Neutrophil (primary cell): ENCODE measurements around the gene EFNA5.

Experiments
- H3K27ac ChIP-seq: fragments of 200-600 bp; sonication (generic); 2 replicates; pipeline ENCODE4 v1.5.1; 2016; ENCODE audit warnings: mild to moderate bottlenecking, moderate library complexity
- H3K27me3 ChIP-seq: fragments of 200-600 bp; sonication (generic); 2 replicates; pipeline ENCODE4 v1.6.0; 2016; ENCODE audit warnings: mild to moderate bottlenecking
- H3K36me3 ChIP-seq: fragments of 200-600 bp; sonication (generic); 2 replicates; pipeline ENCODE4 v1.5.1; 2017
- H3K4me1 ChIP-seq, 2 experiments: fragments of 200-600 bp in 1 of 2; sonication (generic) in 1 of 2; 1 replicate in 1 of 2; 2 replicates in 1 of 2; pipeline versions ENCODE4 v1.5.1 to v1.6.1; 2013 to 2016; ENCODE audit warnings: low read depth in 1 of 2, low read length in 1 of 2, mild to moderate bottlenecking in 1 of 2, moderate library complexity in 1 of 2; ENCODE audit not compliant: control insufficient read depth in 1 of 2, insufficient read depth in 1 of 2
- H3K4me3 ChIP-seq, 2 experiments: fragments of 200-600 bp in 1 of 2; sonication (generic) in 1 of 2; 1 replicate in 1 of 2; 2 replicates in 1 of 2; pipeline ENCODE4 v1.5.1; 2013 to 2016; ENCODE audit warnings: low read depth in 1 of 2, low read length in 1 of 2, mild to moderate bottlenecking in 1 of 2, moderate library complexity in 1 of 2
- H3K9me3 ChIP-seq: fragments of 200-600 bp; sonication (generic); 2 replicates; pipeline ENCODE4 v1.5.1; 2016
- TF ChIP-seq, protein P1 (sequence below): fragments of 200-600 bp; sonication (generic); IDR thresholded peaks from 2 replicates; pipeline ENCODE4 v1.5.1; 2016; ENCODE audit warnings: antibody characterized with exemption

EFNA5 gene

DNA sequence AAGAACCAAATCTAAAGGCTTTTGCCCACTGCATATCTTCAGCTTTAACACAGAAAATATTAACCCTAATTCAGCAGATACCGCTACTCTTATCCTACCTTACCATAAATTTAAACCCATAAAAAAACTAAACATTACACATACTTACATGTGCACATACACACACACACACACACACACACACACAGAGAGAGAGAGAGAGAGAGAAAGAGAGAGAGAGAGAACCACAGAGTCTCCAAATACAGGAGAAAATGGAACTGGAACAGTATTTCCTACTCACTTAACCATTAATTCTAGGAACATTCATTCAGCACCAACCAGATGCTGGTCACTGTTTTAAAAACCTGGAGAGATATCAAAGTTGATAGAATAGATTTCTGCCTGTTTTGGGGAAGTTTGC, 53.7 kb downstream of the EFNA5 start:
- TF ChIP-seq, protein P1, sequence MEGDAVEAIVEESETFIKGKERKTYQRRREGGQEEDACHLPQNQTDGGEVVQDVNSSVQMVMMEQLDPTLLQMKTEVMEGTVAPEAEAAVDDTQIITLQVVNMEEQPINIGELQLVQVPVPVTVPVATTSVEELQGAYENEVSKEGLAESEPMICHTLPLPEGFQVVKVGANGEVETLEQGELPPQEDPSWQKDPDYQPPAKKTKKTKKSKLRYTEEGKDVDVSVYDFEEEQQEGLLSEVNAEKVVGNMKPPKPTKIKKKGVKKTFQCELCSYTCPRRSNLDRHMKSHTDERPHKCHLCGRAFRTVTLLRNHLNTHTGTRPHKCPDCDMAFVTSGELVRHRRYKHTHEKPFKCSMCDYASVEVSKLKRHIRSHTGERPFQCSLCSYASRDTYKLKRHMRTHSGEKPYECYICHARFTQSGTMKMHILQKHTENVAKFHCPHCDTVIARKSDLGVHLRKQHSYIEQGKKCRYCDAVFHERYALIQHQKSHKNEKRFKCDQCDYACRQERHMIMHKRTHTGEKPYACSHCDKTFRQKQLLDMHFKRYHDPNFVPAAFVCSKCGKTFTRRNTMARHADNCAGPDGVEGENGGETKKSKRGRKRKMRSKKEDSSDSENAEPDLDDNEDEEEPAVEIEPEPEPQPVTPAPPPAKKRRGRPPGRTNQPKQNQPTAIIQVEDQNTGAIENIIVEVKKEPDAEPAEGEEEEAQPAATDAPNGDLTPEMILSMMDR: no peak
- H3K4me1 ChIP-seq: no peaks in the 10 kb centered on the region
- no peak overlapping the region for H3K27ac ChIP-seq
- no peaks in the 10 kb centered on the region for H3K9me3 ChIP-seq
- H3K27me3 ChIP-seq: no peaks in the 10 kb centered on the region
- H3K4me3 ChIP-seq: no peak overlapping the region
- no peaks in the 10 kb centered on the region for H3K36me3 ChIP-seq

DNA sequence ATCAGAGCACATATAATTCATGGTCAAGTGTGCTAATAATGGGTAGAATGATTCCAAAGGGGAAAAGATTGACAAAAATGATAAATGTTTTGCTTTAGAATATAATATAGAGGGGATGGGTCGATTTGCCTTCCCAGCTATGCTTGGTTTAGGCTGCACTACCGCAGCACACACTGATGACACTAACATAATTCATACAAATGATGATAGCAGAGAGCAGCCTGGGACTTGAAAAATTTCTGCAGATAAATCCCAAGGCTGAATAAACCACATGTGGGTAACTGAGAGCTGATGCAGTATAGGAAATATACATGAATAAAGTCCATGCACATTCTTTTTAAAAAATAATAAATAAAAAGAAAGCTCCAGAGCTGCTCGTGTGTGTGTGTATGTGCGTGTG, 54.5 kb downstream of the EFNA5 start:
- TF ChIP-seq, protein P1: no peak
- no peak overlapping the region for H3K27ac ChIP-seq
- H3K4me3 ChIP-seq: no peak overlapping the region
- H3K9me3 ChIP-seq: no peaks in the 10 kb centered on the region
- no peaks in the 10 kb centered on the region for H3K27me3 ChIP-seq
- no peaks in the 10 kb centered on the region for H3K4me1 ChIP-seq
- no peaks in the 10 kb centered on the region for H3K36me3 ChIP-seq

DNA sequence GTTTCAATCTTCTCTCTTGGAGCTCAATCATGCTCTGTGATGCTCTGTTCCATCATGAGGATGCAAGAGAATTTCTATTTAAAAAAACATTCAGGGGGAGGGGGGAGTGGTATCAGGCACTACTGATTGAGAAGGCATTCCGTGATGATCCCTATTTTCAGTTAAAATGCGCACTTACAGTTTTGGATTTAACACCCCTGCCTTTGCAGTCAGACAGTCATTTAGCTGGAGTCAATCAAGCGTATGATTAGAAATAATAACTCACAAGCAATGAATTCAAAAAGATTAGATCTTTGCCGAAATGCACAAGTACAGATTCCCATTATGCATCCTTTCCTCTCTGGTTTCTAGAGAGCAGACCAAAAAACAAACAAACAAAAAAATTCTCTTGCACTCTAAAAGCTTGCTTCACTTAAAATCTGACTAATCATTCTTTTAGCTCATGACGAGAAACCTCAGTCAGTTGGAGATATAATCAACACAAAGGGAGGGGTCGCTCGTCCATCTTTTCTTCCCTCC, 55.4 kb downstream of the EFNA5 start:
- H3K4me1 ChIP-seq: no peaks in the 10 kb centered on the region
- H3K27me3 ChIP-seq: no peaks in the 10 kb centered on the region
- H3K36me3 ChIP-seq: no peaks in the 10 kb centered on the region
- no peaks in the 10 kb centered on the region for H3K9me3 ChIP-seq
- no peak overlapping the region for H3K27ac ChIP-seq
- TF ChIP-seq, protein P1: no peak
- H3K4me3 ChIP-seq: no peak overlapping the region

DNA sequence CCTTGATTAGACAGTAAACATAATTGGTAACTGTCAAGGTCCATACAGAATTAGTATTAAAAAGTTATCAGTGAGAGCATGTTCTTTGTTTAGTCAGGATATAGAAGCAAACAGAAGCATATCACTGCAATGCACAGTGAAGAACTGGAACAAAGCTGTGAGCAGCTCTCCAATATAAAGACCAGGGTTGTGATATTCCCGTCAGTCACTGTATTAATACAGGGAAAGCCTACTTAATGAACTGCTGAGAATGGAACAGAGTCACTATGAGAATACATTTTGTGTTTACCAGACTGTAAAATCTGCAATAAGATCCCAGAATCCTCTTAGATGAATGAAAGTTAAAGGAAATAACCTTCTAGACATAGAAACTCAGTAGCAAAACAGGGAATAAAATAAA, 58.2 kb downstream of the EFNA5 start:
- TF ChIP-seq, protein P1: no peak
- Histone ChIP-seq H3K27me3 (no peaks in the 10 kb centered on the region), H3K4me1 (no peaks in the 10 kb centered on the region), H3K36me3 (no peaks in the 10 kb centered on the region), H3K9me3 (no peaks in the 10 kb centered on the region), H3K4me3 (no peak overlapping the region), H3K27ac (no peak overlapping the region)

DNA sequence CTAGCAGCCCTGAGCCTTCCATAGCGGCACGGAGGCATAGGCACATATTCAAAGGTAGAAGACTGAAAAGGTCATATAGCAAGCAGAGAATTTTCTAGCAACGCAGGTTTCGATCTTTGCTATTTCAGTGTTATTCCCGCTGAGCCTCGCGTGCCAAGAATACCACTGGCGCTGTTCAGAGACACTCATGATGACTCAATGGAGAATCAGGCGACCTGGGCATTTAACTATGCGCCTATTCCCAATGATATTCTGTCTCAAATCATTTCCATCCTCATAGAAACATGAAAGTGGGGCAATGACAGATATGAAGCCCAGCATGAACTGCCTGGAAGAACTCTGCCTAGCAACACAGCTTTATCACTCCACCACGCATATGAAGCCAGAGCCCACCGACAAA, 59.9 kb downstream of the EFNA5 start:
- Histone ChIP-seq H3K9me3 (no peaks in the 10 kb centered on the region), H3K27me3 (peaks cover 2% of the 10 kb centered on the region), H3K36me3 (no peaks in the 10 kb centered on the region), H3K4me1 (no peaks in the 10 kb centered on the region), H3K4me3 (no peak overlapping the region), H3K27ac (no peak overlapping the region)
- TF ChIP-seq, protein P1: no peak
